SH-SY5Y (cell line): ENCODE results near the gene CDK14.

Source experiments
- GATA2 ChIP-seq: IDR thresholded peaks from 2 replicates; pipeline ENCODE4 v1.6.1; 2011; ENCODE audit warnings: mild to moderate bottlenecking, low read depth, low read length
- GATA3 ChIP-seq: IDR thresholded peaks from 2 replicates; pipeline ENCODE4 v1.6.1; 2011; ENCODE audit warnings: low read depth, mild to moderate bottlenecking, low read length, moderate library complexity

- TF ChIP-seq GATA2 (no peak), GATA3 (no peak)
These were observed 234.2 kb downstream of the CDK14 start for GRCh38 chr7:90830308-90830707.
